ENCODE data around the gene KANSL1.

GRCh38 chr17:46154151-46154816, 38.9 kb downstream of the KANSL1 start:
- TF ChIP-seq CTCF (IDR thresholded peaks at IDR 0.05) (no peak), POLR2A (IDR thresholded peaks at IDR 0.05) (no peak)
